Stimulated activated effector memory CD8-positive, alpha-beta T cell treated with anti-CD3 and anti-CD28 coated beads, Interleukin-12 subunit alpha, Interleukin-12 subunit beta, amount 100 ng/mL, for 72 hours (primary cell): Measurements from ENCODE around the gene ZSCAN18.
A peak's percentile ranks its signal among the peaks of the same experiment; 100 is the strongest.
"Not testable (repeated sequence)": the region's sequence is repeated elsewhere in the genome, so short reads cannot be mapped to it uniquely, and the experiment has no call there.

ENCODE experiments used
- ATAC-seq: fragments of 150-1000 bp; cut with Tn5 transposase; 2 replicates; pipeline ENCODE4 v1.10.0; 2021
- DNase-seq, 2 donors: peaks; one replicate each; pipeline ENCODE4 v3.0.0; 2021 to 2022; ENCODE audit warnings: low spot score in 2 of 2
- H3K27ac Mint-ChIP-seq: one replicate; pipeline ENCODE4 v1.8.0; 2022; ENCODE audit warnings: mild to moderate bottlenecking, mixed read lengths
- H3K36me3 Mint-ChIP-seq: one replicate; pipeline ENCODE4 v1.8.0; 2022; ENCODE audit warnings: mild to moderate bottlenecking, mixed read lengths
- H3K4me1 Mint-ChIP-seq: one replicate; pipeline ENCODE4 v1.8.0; 2022; ENCODE audit warnings: mixed read lengths
- H3K4me3 Mint-ChIP-seq: one replicate; pipeline ENCODE4 v1.8.0; 2022; ENCODE audit warnings: mild to moderate bottlenecking, mixed read lengths
- H3K9me3 Mint-ChIP-seq: one replicate; pipeline ENCODE4 v1.8.0; 2022; ENCODE audit warnings: mixed read lengths

ZSCAN18 gene, protein sequence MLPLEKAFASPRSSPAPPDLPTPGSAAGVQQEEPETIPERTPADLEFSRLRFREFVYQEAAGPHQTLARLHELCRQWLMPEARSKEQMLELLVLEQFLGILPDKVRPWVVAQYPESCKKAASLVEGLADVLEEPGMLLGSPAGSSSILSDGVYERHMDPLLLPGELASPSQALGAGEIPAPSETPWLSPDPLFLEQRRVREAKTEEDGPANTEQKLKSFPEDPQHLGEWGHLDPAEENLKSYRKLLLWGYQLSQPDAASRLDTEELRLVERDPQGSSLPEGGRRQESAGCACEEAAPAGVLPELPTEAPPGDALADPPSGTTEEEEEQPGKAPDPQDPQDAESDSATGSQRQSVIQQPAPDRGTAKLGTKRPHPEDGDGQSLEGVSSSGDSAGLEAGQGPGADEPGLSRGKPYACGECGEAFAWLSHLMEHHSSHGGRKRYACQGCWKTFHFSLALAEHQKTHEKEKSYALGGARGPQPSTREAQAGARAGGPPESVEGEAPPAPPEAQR

DNA sequence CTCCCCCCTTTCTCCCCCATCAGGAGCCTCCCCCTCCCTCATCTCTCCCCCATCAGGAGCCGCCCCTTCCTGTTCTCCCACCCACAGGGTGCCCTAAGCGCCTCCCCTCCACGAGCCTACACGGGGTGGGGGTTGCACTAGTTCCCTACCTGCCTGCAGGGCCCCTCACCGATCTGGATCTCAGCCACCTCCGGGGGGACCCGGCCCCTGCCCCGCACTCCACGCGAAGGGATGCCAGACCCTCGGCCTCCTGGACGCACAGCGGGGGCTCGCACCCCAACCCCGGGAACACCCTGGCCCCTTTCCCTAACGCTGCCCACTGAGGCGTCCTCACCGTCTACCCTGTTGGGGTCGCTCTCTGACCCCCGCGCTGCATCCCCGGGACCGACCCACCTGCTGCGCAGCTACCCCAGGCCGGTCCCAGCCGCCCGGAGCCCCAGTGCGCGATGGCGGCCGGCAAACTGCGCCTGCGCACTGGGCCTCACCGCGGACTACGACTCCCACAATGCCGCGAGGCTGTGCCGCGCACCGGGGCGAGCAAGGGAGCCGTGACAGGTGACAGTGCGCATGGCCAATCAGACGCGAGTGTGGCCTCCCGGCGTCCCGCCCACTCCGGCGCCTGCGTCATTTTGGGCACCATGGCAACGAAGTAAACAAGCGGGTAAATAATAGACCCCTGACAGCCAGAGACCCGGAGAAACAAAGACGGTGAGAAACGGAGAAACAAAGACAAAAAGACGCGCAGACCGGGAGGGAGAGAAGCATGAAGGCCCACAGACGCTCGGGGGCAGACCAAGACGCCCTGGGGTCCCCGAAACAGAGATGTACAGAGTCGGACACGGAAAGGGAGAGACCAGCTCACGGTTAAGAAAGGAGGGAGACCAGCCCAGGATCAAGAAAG is at the start of gene ZSCAN18:
ZSCAN18 (minus strand) TSS at position 451 of the 901 bp plus-strand sequence. CDS start 7,964 bp downstream, outside the sequence.
- peaks cover 11% of the 10 kb centered on the region for H3K36me3 Mint-ChIP-seq
- H3K4me1 Mint-ChIP-seq: peaks cover 16% of the 10 kb centered on the region
- H3K27ac Mint-ChIP-seq: peak within 1 kb of the TSS; percentile 100
- ATAC-seq: peak; percentile 97
- peak; percentile 72 to 92 for DNase-seq
- H3K4me3 Mint-ChIP-seq: peak within 1 kb of the TSS; percentile 93
- peaks cover 20% of the 10 kb centered on the region for H3K9me3 Mint-ChIP-seq

DNA sequence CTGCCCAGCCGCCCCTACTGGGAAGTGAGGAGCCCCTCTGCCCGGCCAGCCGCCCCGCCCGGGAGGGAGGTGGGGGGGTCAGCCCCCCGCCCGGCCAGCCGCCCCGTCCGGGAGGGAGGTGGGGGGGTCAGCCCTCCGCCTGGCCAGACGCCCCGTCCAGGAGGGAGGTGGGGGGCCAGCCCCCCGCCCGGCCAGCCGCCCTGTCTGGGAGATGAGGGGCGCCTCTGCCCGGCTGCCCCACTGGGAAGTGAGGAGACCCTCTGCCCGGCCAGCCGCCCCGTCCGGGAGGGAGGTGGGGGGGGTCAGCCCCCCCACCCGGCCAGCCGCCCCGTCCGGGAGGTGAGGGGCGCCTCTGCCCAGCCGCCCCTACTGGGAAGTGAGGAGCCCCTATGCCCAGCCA is 49.4 kb upstream of the ZSCAN18 start:
- H3K9me3 Mint-ChIP-seq: peaks cover 17% of the 10 kb centered on the region

DNA sequence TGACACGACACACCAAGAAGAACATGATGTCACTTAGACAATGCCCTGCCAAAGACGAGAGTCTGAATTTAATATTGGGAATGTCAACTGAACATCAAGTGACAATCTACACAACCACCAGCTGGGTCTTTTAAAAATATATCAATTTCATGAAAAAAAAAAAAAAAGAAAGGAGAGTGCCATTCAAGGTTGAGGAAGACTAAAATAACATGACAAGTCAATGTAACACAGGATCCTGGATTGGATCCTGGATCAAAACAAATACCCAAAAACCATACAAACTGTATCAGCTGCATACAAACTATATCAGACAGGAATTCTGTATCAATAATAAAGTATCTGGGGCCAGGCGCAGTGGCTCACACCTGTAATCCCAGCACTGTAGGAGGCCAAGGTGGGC is 47.8 kb upstream of the ZSCAN18 start:
- no peak for ATAC-seq
- Mint-ChIP-seq H3K27ac (no peak overlapping the region), H3K4me3 (no peak overlapping the region), H3K9me3 (peaks cover 17% of the 10 kb centered on the region), H3K36me3 (peaks cover 41% of the 10 kb centered on the region), H3K4me1 (peaks cover 11% of the 10 kb centered on the region)
- no peak for DNase-seq

More for the DNA sequence above, 49.4 kb upstream of the ZSCAN18 start:
- DNase-seq, ATAC-seq, H3K4me3 Mint-ChIP-seq, H3K27ac Mint-ChIP-seq: not testable (repeated sequence)
- H3K36me3 Mint-ChIP-seq: peaks cover 26% of the 10 kb centered on the region
- peaks cover 11% of the 10 kb centered on the region for H3K4me1 Mint-ChIP-seq

DNA sequence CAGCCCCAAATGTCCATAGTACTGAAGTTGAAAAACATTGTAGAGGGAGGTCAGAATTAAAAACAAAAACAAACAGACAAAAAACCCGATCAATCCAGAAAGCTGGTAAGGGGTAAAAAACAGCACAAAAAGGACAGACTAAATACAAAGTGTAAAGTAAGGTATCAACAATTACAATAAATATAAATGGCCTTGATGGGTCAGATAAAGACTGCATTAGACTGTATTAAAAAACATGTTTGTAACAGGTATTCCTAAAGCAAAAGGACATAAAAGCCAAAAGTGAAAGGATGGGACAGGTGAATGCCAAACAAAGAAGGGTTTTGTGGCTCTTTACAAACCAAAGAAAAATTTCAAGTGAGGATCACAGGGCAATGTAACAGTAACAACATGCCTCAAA is 36.2 kb upstream of the ZSCAN18 start:
- DNase-seq: no peak
- ATAC-seq: no peak
- H3K36me3 Mint-ChIP-seq: peaks cover 99% of the 10 kb centered on the region
- no peak overlapping the region for H3K27ac Mint-ChIP-seq
- H3K4me1 Mint-ChIP-seq: no peaks in the 10 kb centered on the region
- H3K4me3 Mint-ChIP-seq: no peak overlapping the region
- H3K9me3 Mint-ChIP-seq: peaks cover 26% of the 10 kb centered on the region

DNA sequence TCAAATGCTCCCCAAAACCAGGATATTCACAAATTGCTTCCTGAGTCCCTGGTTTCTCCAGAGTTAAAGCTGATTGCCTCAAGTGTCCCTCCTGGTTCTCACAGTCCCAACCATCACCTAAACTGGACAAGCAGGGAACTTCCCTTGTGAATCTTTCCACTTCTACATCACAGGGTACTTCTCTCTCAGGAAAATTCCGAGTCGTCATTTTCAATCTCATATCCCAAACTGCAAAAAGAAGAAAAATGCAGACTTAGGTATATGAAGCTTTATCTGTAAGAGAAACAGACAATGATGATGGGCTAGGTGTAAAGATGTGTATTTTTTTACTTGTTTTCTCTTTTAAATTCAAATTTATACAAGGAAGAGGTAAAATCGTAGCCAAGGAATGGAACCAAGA is 31.3 kb upstream of the ZSCAN18 start:
- H3K4me1 Mint-ChIP-seq: no peaks in the 10 kb centered on the region
- DNase-seq (no peak), ATAC-seq (no peak)
- no peak overlapping the region for H3K27ac Mint-ChIP-seq
- no peak overlapping the region for H3K4me3 Mint-ChIP-seq
- H3K36me3 Mint-ChIP-seq: peaks cover 60% of the 10 kb centered on the region
- peaks cover 41% of the 10 kb centered on the region for H3K9me3 Mint-ChIP-seq

DNA sequence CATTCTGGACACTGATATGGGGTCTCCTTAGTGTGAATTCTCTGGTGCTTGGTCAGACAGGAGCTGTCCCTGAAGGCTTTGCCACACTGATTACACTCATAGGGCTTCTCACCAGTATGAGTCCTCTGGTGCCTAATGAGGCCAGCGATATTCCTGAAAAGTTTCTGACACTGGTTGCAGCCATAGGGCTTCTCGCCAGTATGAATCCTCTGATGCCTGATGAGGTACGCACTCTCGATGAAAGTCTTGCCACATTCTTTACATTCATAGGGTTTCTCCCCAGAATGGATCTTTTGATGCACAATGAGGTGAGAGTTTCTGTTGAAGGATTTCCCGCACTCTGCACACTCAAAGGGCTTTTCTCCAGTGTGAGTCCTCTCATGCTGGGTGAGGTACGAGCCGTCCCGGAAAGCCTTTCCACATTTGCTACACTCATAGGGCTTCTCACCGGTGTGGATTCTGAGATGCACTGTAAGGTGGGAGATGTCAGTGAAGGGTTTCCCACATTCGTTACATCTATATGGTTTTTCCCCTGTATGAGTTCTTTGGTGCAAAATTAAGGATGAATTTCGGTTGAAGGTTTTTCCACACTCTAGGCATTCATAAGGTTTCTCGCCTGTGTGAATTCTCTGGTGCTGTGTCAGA is 30.1 kb upstream of the ZSCAN18 start:
- peaks cover 39% of the 10 kb centered on the region for H3K9me3 Mint-ChIP-seq

DNA sequence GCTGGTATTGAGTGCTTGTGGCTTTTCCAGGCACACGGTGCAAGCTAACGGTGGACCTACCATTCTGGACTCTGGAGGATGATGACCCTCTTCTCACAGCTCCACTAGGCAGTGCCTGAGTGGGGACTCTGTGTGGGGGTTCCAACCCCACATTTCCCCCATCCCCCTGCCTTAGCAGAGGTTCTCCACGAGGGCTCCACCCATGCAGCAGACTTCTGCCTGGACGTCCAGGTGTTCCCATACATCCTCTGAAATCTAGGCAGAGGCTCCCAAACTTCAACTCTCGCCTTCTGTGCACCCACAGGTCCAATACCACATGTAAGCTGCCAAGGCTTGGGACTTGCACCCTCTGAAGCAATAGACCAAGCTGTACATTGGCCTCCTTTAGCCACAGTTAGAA is 25.3 kb upstream of the ZSCAN18 start:
- H3K27ac Mint-ChIP-seq: no peak overlapping the region
- peaks cover 45% of the 10 kb centered on the region for H3K9me3 Mint-ChIP-seq
- no peaks in the 10 kb centered on the region for H3K4me1 Mint-ChIP-seq
- ATAC-seq (no peak), DNase-seq (no peak)
- no peak overlapping the region for H3K4me3 Mint-ChIP-seq
- peaks cover under 1% of the 10 kb centered on the region for H3K36me3 Mint-ChIP-seq

More for the DNA sequence above, 30.1 kb upstream of the ZSCAN18 start:
- Mint-ChIP-seq H3K4me1 (no peaks in the 10 kb centered on the region), H3K36me3 (peaks cover 49% of the 10 kb centered on the region), H3K27ac (no peak overlapping the region), H3K4me3 (no peak overlapping the region)
- no peak for DNase-seq
- ATAC-seq: no peak

DNA sequence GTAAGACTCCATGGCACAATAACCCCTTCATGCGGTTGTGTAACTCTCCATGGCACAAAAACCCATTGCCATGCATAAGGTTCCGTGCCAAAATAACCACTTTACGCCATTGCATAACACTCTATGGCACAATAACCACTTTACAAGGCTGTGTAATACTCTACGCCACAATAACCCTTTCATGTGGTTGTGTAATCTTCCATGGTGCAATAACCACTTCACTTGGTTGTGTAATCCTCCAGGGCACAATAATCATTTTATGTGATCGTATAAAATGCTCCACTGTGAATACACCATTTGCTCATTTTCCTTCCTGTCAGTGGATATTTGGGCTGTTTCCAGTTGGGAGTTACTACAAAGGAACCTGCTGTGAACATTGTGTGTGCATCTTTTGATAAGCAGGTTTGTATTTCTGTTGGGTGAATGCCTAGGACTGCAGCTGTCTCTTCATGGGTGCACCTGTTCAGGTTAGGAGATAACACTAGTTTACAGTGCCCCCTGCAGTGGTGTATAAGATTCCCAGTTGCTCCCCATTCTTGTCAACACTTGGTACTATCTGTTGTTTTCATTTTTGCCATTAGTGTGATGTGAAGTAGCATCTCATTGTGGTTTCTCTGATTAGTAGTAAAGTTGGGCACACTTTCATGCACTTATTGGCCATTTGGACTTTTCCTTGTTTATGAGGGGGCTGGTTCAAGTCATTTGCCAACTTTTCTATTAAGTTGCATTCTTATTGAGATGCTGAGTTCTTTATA is 21.1 kb upstream of the ZSCAN18 start:
- peaks cover 36% of the 10 kb centered on the region for H3K9me3 Mint-ChIP-seq
- peaks cover 9% of the 10 kb centered on the region for H3K4me1 Mint-ChIP-seq
- DNase-seq (no peak), ATAC-seq (no peak)
- no peak overlapping the region for H3K27ac Mint-ChIP-seq
- H3K4me3 Mint-ChIP-seq: no peak overlapping the region
- peaks cover 6% of the 10 kb centered on the region for H3K36me3 Mint-ChIP-seq

DNA sequence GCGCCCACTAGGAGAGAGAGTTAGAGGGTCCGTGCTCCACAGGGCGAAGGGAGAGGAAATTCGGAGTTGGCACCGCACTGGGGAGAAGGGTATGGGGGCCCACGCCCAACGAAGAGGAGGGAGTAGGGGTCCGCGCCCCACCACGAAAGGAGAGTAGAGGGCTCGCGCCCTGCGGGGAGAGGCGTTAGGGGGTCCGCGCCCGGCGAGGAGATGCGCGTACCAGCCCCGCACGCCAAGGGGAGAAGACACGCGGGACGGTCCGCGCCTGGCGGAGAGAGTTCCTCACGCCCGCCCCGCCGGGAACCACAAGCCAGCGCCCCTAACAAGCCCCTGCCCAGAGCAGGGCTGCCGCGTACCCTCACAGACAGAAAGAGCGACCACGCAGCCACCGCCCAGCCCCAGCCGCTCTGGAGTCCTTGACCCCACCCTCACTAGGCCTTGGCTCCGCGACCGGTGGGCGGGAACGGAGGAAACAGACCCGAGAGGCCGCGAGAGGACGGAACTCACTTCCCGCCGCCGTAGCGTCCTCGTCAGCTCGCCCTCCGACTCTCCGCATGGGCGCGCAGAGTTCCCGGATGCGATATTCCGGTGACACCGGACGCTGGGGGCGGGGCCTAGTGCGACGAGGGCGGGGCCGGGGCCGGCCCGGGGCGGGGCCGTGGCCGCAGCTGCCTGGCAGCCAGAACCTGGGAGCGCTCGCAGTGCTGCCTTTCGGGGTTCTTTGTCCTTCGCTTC is 20.0 kb upstream of the ZSCAN18 start:
- DNase-seq (no peak), ATAC-seq (no peak)
- H3K4me3 Mint-ChIP-seq: no peak overlapping the region
- peaks cover 9% of the 10 kb centered on the region for H3K4me1 Mint-ChIP-seq
- peaks cover 32% of the 10 kb centered on the region for H3K9me3 Mint-ChIP-seq
- H3K27ac Mint-ChIP-seq: no peak overlapping the region
- H3K36me3 Mint-ChIP-seq: peaks cover 6% of the 10 kb centered on the region

DNA sequence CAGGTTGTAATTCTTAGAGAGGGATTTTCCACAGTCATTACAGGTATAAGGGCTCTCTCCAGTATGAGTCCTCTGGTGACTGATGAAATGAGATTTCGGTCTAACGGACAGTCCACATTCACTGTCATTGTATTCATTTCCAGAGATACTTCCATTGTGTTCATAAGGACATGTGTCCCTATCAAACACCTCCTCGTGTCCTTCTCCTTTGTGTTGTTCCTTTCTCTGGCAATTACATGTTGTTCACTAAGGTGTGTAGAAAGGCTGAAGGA is 10.5 kb upstream of the ZSCAN18 start:
- Mint-ChIP-seq H3K9me3 (peaks cover 10% of the 10 kb centered on the region), H3K27ac (no peak overlapping the region), H3K36me3 (no peaks in the 10 kb centered on the region), H3K4me1 (no peaks in the 10 kb centered on the region), H3K4me3 (no peak overlapping the region)
- no peak for ATAC-seq
- no peak for DNase-seq

DNA sequence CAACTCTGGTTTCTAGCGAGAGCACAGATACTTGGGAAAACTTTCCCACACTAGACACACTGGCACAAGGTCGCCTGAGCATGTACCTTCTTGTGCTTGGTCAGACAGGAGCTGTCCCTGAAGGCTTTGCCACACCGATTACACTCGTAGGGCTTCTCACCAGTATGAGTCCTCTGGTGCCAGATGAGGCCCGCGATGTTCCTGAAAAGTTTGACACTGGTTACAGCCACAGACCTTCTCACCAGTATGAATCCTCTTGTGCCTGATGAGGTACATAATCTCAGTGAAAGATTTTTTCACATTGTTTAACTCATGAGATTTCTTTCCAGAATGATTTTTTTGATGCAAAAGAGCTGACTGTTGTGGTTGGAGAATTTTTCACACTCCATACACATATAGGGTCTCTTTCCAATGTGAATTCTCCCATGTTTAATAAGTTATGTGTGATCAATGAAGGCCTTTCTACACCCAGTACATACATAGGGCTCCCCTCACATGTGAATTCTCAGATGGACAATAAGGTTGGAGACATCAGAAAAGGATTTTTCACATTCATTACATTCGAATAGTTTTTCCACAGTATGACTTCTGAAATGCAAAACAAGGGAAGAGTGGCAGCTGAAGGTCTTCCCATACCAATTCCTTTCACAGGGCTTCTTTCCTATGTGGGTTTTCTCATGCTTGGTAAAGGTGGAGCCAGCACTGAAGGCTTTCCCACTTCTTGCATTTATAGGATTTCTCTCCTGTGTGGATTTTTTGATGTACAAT is 9.9 kb upstream of the ZSCAN18 start:
- Mint-ChIP-seq H3K36me3 (no peaks in the 10 kb centered on the region), H3K4me1 (no peaks in the 10 kb centered on the region), H3K27ac (no peak overlapping the region), H3K9me3 (peaks cover 15% of the 10 kb centered on the region), H3K4me3 (no peak overlapping the region)
- DNase-seq (no peak), ATAC-seq (no peak)

DNA sequence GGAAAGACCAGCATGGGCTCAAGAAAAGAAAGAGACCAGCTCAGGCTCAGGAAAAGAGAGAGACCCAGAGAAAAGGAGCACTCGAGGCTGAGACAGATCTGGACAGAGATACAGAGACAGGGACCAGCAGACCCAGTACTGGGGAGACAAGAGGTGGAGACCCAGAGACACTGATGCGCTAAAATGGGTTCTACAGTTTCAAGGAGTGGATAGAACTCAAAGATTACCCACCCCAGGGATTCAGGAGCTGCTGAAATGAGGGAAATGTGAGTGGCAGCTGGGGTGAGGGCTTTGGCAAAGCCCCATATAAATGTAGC is 609 bp upstream of the ZSCAN18 start:
- H3K4me1 Mint-ChIP-seq: peaks cover 16% of the 10 kb centered on the region
- H3K4me3 Mint-ChIP-seq: peak overlapping the region; percentile 93
- peak; percentile 14 for ATAC-seq
- H3K27ac Mint-ChIP-seq: peak overlapping the region; percentile 100
- DNase-seq: no peak
- peaks cover 22% of the 10 kb centered on the region for H3K9me3 Mint-ChIP-seq
- peaks cover 11% of the 10 kb centered on the region for H3K36me3 Mint-ChIP-seq

DNA sequence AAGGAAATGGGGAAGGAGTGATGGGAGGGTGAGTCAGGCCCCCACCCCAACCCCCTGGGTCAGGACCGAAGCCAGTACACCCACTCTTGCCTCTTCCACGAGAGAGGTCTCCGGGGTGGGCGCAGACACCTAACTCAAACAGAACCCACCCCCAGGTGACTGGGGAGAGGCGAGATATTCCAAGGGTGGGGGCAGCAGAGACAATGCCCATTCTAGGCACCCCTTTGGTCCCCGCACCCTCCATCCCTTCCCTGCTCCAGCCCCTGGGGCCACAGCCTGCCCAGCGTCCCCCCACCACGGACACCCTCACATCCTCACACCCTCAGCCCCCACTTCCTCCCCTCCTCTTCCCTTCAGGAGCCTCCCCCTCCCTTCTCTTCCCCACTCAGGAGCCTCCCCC is 682 bp downstream of the ZSCAN18 start:
- peak overlapping the region; percentile 100 for H3K27ac Mint-ChIP-seq
- DNase-seq (no peak), ATAC-seq (no peak)
- H3K4me1 Mint-ChIP-seq: peaks cover 16% of the 10 kb centered on the region
- H3K36me3 Mint-ChIP-seq: peaks cover 11% of the 10 kb centered on the region
- H3K4me3 Mint-ChIP-seq: peak overlapping the region; percentile 93
- peaks cover 19% of the 10 kb centered on the region for H3K9me3 Mint-ChIP-seq

DNA sequence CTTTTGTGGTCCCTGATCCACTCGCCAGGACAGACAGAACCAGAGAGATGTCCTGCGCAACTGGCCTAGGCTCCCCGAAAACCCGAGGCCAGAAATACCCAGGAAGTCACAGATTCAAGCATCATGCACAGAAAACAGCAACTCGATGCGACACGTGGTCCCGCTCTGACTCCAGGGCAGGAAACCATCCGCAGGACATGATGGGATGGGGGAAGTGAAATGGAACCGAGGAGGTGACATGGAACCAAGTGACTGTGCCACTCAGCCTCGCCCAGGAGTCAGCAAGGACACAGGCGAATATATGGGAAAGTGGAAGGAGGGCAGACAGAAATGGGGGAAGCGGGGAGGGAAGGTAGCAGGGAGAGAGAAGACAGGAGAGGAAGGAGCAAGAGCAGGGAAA is 1.1 kb downstream of the ZSCAN18 start:
- Mint-ChIP-seq H3K36me3 (peaks cover 11% of the 10 kb centered on the region), H3K9me3 (peaks cover 18% of the 10 kb centered on the region), H3K27ac (peak overlapping the region; percentile 100), H3K4me1 (peaks cover 16% of the 10 kb centered on the region), H3K4me3 (peak overlapping the region; percentile 93)
- no peak for DNase-seq
- no peak for ATAC-seq
